ENCODE measurements around the gene SSUH2.

The SSUH2 gene

GRCh38 chr3:8579943-8580342, 64.7 kb downstream of the SSUH2 start:
- Histone ChIP-seq H3K27me3 (no peaks in the 10 kb centered on the region), H3K4me3 (no peak overlapping the region), H3K4me1 (peaks cover 0 to 22% (median 6%) of the 10 kb centered on the region in 4 donors), H3K36me3 (peaks cover 0 to 13% (median 7%) of the 10 kb centered on the region in 3 donors), H3K9me3 (no peaks in the 10 kb centered on the region), H3K27ac (peak overlapping the region; percentile 10 to 14)
- intact Hi-C loops (cut with DNase I; ENCODE audit: low total_unique reads): no loop called here
- TF ChIP-seq, protein P1, sequence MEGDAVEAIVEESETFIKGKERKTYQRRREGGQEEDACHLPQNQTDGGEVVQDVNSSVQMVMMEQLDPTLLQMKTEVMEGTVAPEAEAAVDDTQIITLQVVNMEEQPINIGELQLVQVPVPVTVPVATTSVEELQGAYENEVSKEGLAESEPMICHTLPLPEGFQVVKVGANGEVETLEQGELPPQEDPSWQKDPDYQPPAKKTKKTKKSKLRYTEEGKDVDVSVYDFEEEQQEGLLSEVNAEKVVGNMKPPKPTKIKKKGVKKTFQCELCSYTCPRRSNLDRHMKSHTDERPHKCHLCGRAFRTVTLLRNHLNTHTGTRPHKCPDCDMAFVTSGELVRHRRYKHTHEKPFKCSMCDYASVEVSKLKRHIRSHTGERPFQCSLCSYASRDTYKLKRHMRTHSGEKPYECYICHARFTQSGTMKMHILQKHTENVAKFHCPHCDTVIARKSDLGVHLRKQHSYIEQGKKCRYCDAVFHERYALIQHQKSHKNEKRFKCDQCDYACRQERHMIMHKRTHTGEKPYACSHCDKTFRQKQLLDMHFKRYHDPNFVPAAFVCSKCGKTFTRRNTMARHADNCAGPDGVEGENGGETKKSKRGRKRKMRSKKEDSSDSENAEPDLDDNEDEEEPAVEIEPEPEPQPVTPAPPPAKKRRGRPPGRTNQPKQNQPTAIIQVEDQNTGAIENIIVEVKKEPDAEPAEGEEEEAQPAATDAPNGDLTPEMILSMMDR (IDR thresholded peaks at IDR 0.05): no peak
- no peak for DNase-seq

DNA sequence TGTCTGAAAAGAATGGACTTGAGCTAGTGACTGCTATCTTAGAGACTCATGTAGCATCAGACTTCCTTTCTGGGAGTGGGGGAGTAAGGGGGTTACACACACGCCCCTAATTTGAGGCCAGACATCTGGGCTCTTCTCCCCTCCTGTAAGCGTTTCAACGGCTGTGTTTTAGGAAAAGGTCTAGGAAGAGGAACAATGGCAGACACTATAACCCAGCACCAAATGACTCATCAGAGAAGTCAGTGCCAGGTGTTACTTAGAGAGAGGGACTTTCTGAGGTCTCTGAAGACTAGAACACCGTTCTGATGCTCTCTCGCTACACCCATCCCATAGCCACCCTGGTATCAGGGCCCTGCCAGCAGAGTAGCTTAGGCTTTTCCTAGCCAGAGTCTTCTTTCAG, 65.5 kb downstream of the SSUH2 start:
- Histone ChIP-seq H3K27me3 (no peaks in the 10 kb centered on the region), H3K4me3 (no peak overlapping the region), H3K36me3 (peaks cover 0 to 15% (median 7%) of the 10 kb centered on the region in 3 donors), H3K9me3 (no peaks in the 10 kb centered on the region), H3K27ac (peak overlapping the region; percentile 14 to 20), H3K4me1 (peaks cover 4 to 30% (median 12%) of the 10 kb centered on the region in 4 donors)
- TF ChIP-seq, protein P1 (IDR thresholded peaks at IDR 0.05): no peak
- intact Hi-C loops (cut with DNase I; ENCODE audit: low total_unique reads): no loop called here
- no peak for DNase-seq

- DNase-seq: no peak
- no peaks in the 10 kb centered on the region for H3K9me3 ChIP-seq
- no peaks in the 10 kb centered on the region for H3K27me3 ChIP-seq
- H3K4me1 ChIP-seq: peaks cover 5 to 38% (median 19%) of the 10 kb centered on the region in 4 donors
- H3K27ac ChIP-seq: no peak overlapping the region
- TF ChIP-seq, protein P1 (IDR thresholded peaks at IDR 0.05): no peak
- H3K36me3 ChIP-seq: peaks cover 0 to 15% (median 7%) of the 10 kb centered on the region in 3 donors
- intact Hi-C loops (cut with DNase I; ENCODE audit: low total_unique reads): no loop called here
- H3K4me3 ChIP-seq: no peak overlapping the region
Measured at GRCh38 chr3:8578282-8578681, 66.3 kb downstream of the SSUH2 start.

DNA sequence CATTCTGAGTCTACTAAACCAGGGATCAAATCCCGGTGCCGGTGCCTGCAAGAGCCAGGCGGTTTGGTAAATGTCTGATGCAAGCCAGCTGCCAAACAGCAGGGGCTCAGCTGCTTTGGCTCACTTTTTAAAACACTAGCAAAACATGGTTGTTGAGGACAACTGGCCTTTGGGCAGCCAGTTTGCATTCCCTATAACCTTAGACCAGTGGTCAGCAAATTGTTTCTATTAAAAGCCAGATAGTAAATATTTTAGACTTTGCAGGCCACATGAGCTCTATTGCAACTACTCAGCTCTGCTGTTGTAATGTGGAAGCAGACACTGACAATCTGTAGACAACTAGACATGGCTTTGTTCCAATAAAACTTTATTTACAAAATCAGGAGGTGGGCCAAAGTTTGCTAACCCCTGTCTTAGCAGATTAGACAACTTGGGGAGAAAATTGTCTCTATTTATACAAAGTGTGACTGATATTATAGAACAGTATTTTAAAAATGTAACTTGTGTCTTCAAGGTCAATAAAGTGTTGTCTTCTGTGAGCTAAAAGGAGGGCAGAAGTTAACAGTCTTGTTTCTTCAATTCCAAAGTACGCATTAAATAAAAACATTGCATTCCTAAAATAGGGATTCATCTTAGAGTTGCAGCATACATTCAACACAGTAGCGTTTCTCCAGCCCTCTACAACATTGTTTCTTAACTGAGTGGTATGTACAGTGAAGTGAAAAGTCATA, 67.6 kb downstream of the SSUH2 start:
- Histone ChIP-seq H3K27me3 (no peaks in the 10 kb centered on the region), H3K4me1 (peaks cover 5 to 48% (median 25%) of the 10 kb centered on the region in 4 donors), H3K27ac (peak overlapping the region in 1 of 2 donors; percentile 69), H3K9me3 (no peaks in the 10 kb centered on the region), H3K36me3 (peaks cover 0 to 24% (median 7%) of the 10 kb centered on the region in 3 donors), H3K4me3 (no peak overlapping the region)
- no peak for DNase-seq
- intact Hi-C loops (cut with DNase I; ENCODE audit: low total_unique reads): no loop called here
- TF ChIP-seq, protein P1 (IDR thresholded peaks at IDR 0.05): no peak

DNA sequence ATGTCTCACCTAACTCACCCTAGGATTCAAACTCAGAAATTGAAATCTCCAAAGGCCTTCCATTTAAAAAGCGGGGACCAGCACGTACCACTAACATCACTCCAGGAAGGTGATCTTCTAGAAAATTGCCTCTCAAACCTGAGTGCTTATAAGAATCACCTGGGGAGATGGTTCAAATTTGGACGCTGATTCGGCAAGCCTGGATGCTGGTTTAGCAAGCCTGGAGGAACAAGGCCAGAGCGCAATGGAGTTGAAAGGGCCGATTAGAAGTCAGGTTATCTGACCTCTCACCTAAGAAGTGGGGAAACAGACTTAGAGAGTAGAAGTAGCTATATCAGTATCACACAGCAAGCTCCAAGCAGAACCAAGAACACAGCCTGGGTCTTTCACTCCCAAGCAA, 68.2 kb downstream of the SSUH2 start:
- H3K36me3 ChIP-seq: peaks cover 3 to 30% (median 11%) of the 10 kb centered on the region in 3 donors
- peak overlapping the region in 1 of 2 donors; percentile 69 for H3K27ac ChIP-seq
- H3K4me1 ChIP-seq: peaks cover 5 to 54% (median 26%) of the 10 kb centered on the region in 4 donors
- TF ChIP-seq, protein P1 (IDR thresholded peaks at IDR 0.05): no peak
- no peaks in the 10 kb centered on the region for H3K9me3 ChIP-seq
- intact Hi-C loops (cut with DNase I; ENCODE audit: low total_unique reads): no loop called here
- no peaks in the 10 kb centered on the region for H3K27me3 ChIP-seq
- H3K4me3 ChIP-seq: no peak overlapping the region
- DNase-seq: no peak
